Cardiac ventricle fibroblast (primary cell): ENCODE results near the gene SPATA17. TPM values are rescaled to one million over a fixed set of nuclear protein-coding genes. Genes with fewer than 3 reads are reported as not detected.

ENCODE experiments used
- total RNA-seq: library from RNA; depleted of rRNA; stranded (reverse); fragments of >200 nt; gene quantifications from 2 replicates; pipeline ENCODE4 v1.2.3, GENCODE V29; 2015

Gene SPATA17, protein sequence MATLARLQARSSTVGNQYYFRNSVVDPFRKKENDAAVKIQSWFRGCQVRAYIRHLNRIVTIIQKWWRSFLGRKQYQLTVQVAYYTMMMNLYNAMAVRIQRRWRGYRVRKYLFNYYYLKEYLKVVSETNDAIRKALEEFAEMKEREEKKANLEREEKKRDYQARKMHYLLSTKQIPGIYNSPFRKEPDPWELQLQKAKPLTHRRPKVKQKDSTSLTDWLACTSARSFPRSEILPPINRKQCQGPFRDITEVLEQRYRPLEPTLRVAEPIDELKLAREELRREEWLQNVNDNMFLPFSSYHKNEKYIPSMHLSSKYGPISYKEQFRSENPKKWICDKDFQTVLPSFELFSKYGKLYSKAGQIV
- total RNA-seq, result 0.10 and 0.37 TPM in 2 replicates

DNA sequence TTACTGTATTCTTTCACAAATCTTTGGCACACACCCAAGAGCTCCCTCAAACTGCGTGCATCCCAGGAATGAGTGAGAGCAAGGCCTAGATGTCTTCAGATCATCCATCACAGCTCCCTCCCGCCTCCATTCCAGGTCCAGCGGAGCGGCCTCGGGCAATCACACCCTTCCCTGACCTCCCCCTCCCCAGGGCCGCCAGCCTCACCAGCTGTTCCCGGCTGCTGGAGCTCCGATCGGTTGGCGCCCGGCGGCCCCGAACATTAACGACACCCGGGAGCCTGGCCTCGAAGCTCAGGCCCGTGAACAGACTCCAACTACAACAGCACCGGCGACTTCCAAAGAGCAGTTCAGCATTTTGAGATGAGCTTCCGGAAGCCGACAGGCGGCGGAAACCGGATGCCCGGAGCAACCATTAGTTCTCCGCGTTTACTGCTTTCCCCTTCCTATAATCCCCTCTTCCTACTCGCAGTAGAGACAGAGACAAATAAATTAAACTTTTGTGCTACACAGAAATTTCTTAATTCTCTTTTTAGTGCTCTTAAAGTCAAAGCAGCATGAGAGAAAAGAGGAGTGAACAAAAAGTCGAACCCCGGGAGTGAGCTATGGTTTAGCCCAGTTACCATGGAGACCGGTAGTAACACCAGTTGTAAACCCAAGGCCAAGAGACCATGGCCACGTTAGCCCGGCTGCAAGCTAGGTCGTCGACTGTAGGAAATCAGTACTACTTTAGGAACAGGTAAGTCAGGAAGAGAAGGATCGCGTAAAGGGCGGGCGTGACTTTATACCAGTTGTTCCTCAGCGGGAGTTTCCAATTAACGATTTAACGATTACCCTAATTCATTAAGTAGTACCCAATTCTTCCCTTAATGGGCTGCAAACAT lies at the start of gene SPATA17, which contains the start of gene GPATCH2:
Gene SPATA17 (plus strand): TSS at position 634 of the 881 bp plus-strand sequence. CDS start 35 bp downstream, at position 669.
Gene GPATCH2 (minus strand): TSS at position 380 of the 881 bp plus-strand sequence. CDS start 119 bp downstream, at position 261.

Other genes with a start within 250 kb of the SPATA17 start
- gene GPATCH2, start 254 bp upstream of the SPATA17 start, total RNA-seq, result 7.2 and 7.6 TPM in 2 replicates